CD4-positive, alpha-beta T cell treated with Interleukin-4 for 4 hours (primary cell): ENCODE data around the gene DLG2.

Experiments
- DNase-seq: peaks from one replicate; pipeline ENCODE4 v3.0.0-alpha.2; 2020

The DLG2 gene

GRCh38 chr11:84722583-84723108, 904.5 kb downstream of the DLG2 start:
- no peak for DNase-seq

GRCh38 chr11:84721561-84721961, 905.6 kb downstream of the DLG2 start:
- no peak for DNase-seq

GRCh38 chr11:84720706-84721402, 906.3 kb downstream of the DLG2 start:
- no peak for DNase-seq

- no peak for DNase-seq
Measured at GRCh38 chr11:84719935-84720577, 907.1 kb downstream of the DLG2 start.

GRCh38 chr11:84714316-84714780, 912.8 kb downstream of the DLG2 start:
- peak; percentile 2 for DNase-seq

- DNase-seq = no peak
Measured at GRCh38 chr11:84691830-84692229, 935.3 kb downstream of the DLG2 start.

- DNase-seq = no peak
Measured at GRCh38 chr11:84687433-84687832, 939.7 kb downstream of the DLG2 start.

- DNase-seq = no peak
Measured at GRCh38 chr11:84686716-84687115, 940.4 kb downstream of the DLG2 start.

GRCh38 chr11:84685976-84686375, 941.2 kb downstream of the DLG2 start:
- no peak for DNase-seq

- DNase-seq = no peak
Measured at GRCh38 chr11:84685149-84685548, 942.0 kb downstream of the DLG2 start.

- DNase-seq = no peak
Measured at GRCh38 chr11:84681456-84681855, 945.7 kb downstream of the DLG2 start.

GRCh38 chr11:84675396-84676025, 951.6 kb downstream of the DLG2 start:
- DNase-seq = no peak

- DNase-seq = no peak
Measured at GRCh38 chr11:84673753-84674152, 953.4 kb downstream of the DLG2 start.

- DNase-seq = no peak
Measured at GRCh38 chr11:84671325-84671999, 955.7 kb downstream of the DLG2 start.

GRCh38 chr11:84663731-84664130, 963.4 kb downstream of the DLG2 start:
- DNase-seq = no peak

GRCh38 chr11:84660257-84660977, 966.7 kb downstream of the DLG2 start:
- no peak for DNase-seq

- no peak for DNase-seq
Measured at GRCh38 chr11:84655712-84656111, 971.4 kb downstream of the DLG2 start.

- DNase-seq = no peak
Measured at GRCh38 chr11:84648471-84648870, 978.7 kb downstream of the DLG2 start.

- no peak for DNase-seq
Measured at GRCh38 chr11:84645988-84646694, 981.0 kb downstream of the DLG2 start.

GRCh38 chr11:84642500-84642899, 984.6 kb downstream of the DLG2 start:
- DNase-seq = no peak

GRCh38 chr11:84634309-84634708, 992.8 kb downstream of the DLG2 start:
- no peak for DNase-seq
